Tibial nerve (tissue), 4 donors: ENCODE results near the gene POMGNT2.

ENCODE experiments used
- CTCF ChIP-seq, 5 experiments: fragments of 200-600 bp in 3 of 5; fragments of 450-650 bp in 2 of 5; sonication (generic) in 3 of 5; IDR thresholded peaks; one replicate each; pipeline ENCODE4 v1.5.1; 2016 to 2019; ENCODE audit warnings: antibody characterized with exemption in 5 of 5, mild to moderate bottlenecking in 3 of 5, moderate library complexity in 2 of 5
- EP300 ChIP-seq, 2 donors: sonication (generic); formaldehyde crosslinking; IDR thresholded peaks; one replicate each; pipeline ENCODE4 v1.6.1; 2017; ENCODE audit warnings: antibody characterized with exemption in 2 of 2, mild to moderate bottlenecking in 1 of 2
- POLR2A ChIP-seq, 2 donors: fragments of 450-650 bp; IDR thresholded peaks; one replicate each; pipeline ENCODE4 v1.6.1; 2017; ENCODE audit warnings: antibody characterized with exemption in 2 of 2, mild to moderate bottlenecking in 2 of 2, moderate library complexity in 2 of 2

GRCh38 chr3:43046583-43046982 is 59.3 kb downstream of the POMGNT2 start:
- TF ChIP-seq POLR2A (IDR thresholded peaks at IDR 0.05) = no peak
- no peak for TF ChIP-seq CTCF (IDR thresholded peaks at IDR 0.05)
- no peak for TF ChIP-seq EP300 (IDR thresholded peaks at IDR 0.05)
